ENCODE data around the gene GPX4.

DNA sequence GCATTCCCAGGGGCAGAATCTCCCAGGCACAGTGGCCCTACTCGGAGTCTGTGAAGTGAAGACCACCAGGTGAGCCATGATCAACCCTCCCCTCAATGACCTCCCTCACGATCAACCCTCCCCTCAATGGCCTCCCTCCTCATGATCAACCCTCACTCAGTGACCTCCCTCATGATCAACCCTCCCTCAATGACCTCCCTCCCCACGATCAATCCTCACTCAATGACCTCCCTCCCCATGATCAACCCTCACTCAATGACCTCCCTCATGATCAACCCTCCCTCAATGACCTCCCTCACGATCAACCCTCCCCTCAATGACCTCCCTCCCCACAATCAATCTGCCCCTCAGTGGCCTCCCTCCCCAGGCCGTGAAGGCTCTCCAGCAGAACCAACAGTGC is 38.1 kb downstream of the GPX4 start:
- TF ChIP-seq, protein P1, sequence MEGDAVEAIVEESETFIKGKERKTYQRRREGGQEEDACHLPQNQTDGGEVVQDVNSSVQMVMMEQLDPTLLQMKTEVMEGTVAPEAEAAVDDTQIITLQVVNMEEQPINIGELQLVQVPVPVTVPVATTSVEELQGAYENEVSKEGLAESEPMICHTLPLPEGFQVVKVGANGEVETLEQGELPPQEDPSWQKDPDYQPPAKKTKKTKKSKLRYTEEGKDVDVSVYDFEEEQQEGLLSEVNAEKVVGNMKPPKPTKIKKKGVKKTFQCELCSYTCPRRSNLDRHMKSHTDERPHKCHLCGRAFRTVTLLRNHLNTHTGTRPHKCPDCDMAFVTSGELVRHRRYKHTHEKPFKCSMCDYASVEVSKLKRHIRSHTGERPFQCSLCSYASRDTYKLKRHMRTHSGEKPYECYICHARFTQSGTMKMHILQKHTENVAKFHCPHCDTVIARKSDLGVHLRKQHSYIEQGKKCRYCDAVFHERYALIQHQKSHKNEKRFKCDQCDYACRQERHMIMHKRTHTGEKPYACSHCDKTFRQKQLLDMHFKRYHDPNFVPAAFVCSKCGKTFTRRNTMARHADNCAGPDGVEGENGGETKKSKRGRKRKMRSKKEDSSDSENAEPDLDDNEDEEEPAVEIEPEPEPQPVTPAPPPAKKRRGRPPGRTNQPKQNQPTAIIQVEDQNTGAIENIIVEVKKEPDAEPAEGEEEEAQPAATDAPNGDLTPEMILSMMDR (IDR thresholded peaks at IDR 0.05): no peak
- no peak for TF ChIP-seq POLR2A (IDR thresholded peaks at IDR 0.05)
